HEK293 (cell line): ENCODE data around the gene SLC7A14.

Experiments used
- CTCF ChIA-PET: fragments of 350-600 bp; formaldehyde crosslinking; extraction: SDS; loops from one replicate; lab custom pipeline; 2021; ENCODE audit warnings: antibody characterized with exemption; lab: Yijun Ruan, JAX
- POLR2A ChIA-PET: fragments of 300-600 bp; formaldehyde crosslinking; extraction: SDS; loops from one replicate; lab custom pipeline; 2020; ENCODE audit warnings: antibody characterized with exemption, inconsistent platforms; lab: Yijun Ruan, JAX
- H3K27ac ChIP-seq: fragments of 200-500 bp; sonication (Bioruptor generic); 2 replicates; pipeline ENCODE4 v1.5.1; 2014; ENCODE audit warnings: low read depth, low read length, control low read depth, inconsistent platforms; ENCODE audit errors: extremely low read depth
- H3K36me3 ChIP-seq, 2 experiments: fragments of 200-500 bp in 1 of 2; sonication (Bioruptor generic) in 1 of 2; 1 replicate in 1 of 2; 2 replicates in 1 of 2; pipeline ENCODE4 v1.5.1; 2014 to 2017; ENCODE audit warnings: inconsistent platforms in 2 of 2, low read length in 2 of 2; ENCODE audit not compliant: control insufficient read depth in 2 of 2, insufficient read depth in 1 of 2
- H3K4me1 ChIP-seq: fragments of 200-500 bp; sonication (Bioruptor generic); 2 replicates; pipeline ENCODE4 v1.5.1; 2014; ENCODE audit warnings: mild to moderate bottlenecking, low read length, inconsistent platforms; ENCODE audit not compliant: control insufficient read depth, insufficient read depth
- H3K4me3 ChIP-seq: 2 replicates; pipeline ENCODE4 v1.5.1; 2011; ENCODE audit warnings: low read depth, mild to moderate bottlenecking, control low read depth, low read length, moderate library complexity
- H3K9me3 ChIP-seq: fragments of 200-500 bp; sonication (Bioruptor generic); 2 replicates; pipeline ENCODE4 v1.5.1; 2014; ENCODE audit warnings: low read depth, low read length, inconsistent platforms; ENCODE audit not compliant: control insufficient read depth, insufficient read depth
- BCL11B ChIP-seq: fragments of 450-650 bp; formaldehyde crosslinking; IDR thresholded peaks from 2 replicates; pipeline ENCODE4 v1.5.1; 2016; ENCODE audit warnings: low read depth, missing biosample characterization, missing genetic modification characterization
- EGR2 ChIP-seq: fragments of 450-650 bp; formaldehyde crosslinking; IDR thresholded peaks from 2 replicates; pipeline ENCODE4 v1.5.1; 2016; ENCODE audit warnings: low read depth, missing biosample characterization, missing genetic modification characterization
- MYNN ChIP-seq: fragments of 450-650 bp; formaldehyde crosslinking; IDR thresholded peaks from 2 replicates; pipeline ENCODE4 v1.5.1; 2016; ENCODE audit warnings: missing biosample characterization, missing genetic modification characterization, borderline replicate concordance
- MZF1 ChIP-seq: fragments of 450-650 bp; formaldehyde crosslinking; IDR thresholded peaks from 2 replicates; pipeline ENCODE4 v1.5.1; 2017; ENCODE audit warnings: missing biosample characterization, missing genetic modification characterization, borderline replicate concordance
- TRIM28 ChIP-seq: IDR thresholded peaks from 2 replicates; pipeline ENCODE4 v1.6.1; 2011; ENCODE audit warnings: low read length, control low read depth, borderline replicate concordance
- ZBTB17 ChIP-seq: fragments of 450-650 bp; formaldehyde crosslinking; IDR thresholded peaks from 2 replicates; pipeline ENCODE4 v1.5.1; 2016; ENCODE audit warnings: missing biosample characterization, missing genetic modification characterization
- ZBTB7A ChIP-seq: fragments of 450-650 bp; formaldehyde crosslinking; IDR thresholded peaks from 2 replicates; pipeline ENCODE4 v1.5.1; 2016; ENCODE audit warnings: low read depth, missing biosample characterization, missing genetic modification characterization
- ZBTB8A ChIP-seq: fragments of 450-650 bp; formaldehyde crosslinking; IDR thresholded peaks from 2 replicates; pipeline ENCODE4 v1.5.1; 2016; ENCODE audit warnings: missing biosample characterization, missing genetic modification characterization
- ZEB2 ChIP-seq: fragments of 450-650 bp; formaldehyde crosslinking; IDR thresholded peaks from 2 replicates; pipeline ENCODE4 v1.5.1; 2016; ENCODE audit warnings: missing biosample characterization, missing genetic modification characterization
- ZFHX2 ChIP-seq: fragments of 450-650 bp; formaldehyde crosslinking; conservative IDR thresholded peaks from 2 replicates; pipeline ENCODE4 v1.5.1; 2016; ENCODE audit warnings: missing biosample characterization, missing genetic modification characterization
- ZIC2 ChIP-seq: fragments of 450-650 bp; formaldehyde crosslinking; IDR thresholded peaks from 2 replicates; pipeline ENCODE4 v1.5.1; 2016; ENCODE audit warnings: missing biosample characterization, missing genetic modification characterization
- ZNF2 ChIP-seq: fragments of 450-650 bp; formaldehyde crosslinking; IDR thresholded peaks from 2 replicates; pipeline ENCODE4 v1.5.1; 2016; ENCODE audit warnings: missing biosample characterization, missing genetic modification characterization
- ZNF37A ChIP-seq: fragments of 450-650 bp; IDR thresholded peaks from 2 replicates; pipeline ENCODE4 v1.5.1; 2018; ENCODE audit warnings: missing biosample characterization, missing genetic modification characterization
- ZNF473 ChIP-seq: fragments of 450-650 bp; formaldehyde crosslinking; IDR thresholded peaks from 2 replicates; pipeline ENCODE4 v1.5.1; 2017; ENCODE audit warnings: missing biosample characterization, missing genetic modification characterization
- ZNF501 ChIP-seq: fragments of 450-650 bp; formaldehyde crosslinking; IDR thresholded peaks from 2 replicates; pipeline ENCODE4 v1.5.1; 2016; ENCODE audit warnings: missing biosample characterization, missing genetic modification characterization
- ZNF529 ChIP-seq: fragments of 450-650 bp; formaldehyde crosslinking; IDR thresholded peaks from 2 replicates; pipeline ENCODE4 v1.5.1; 2017; ENCODE audit warnings: missing genetic modification characterization, missing biosample characterization; ENCODE audit not compliant: insufficient replicate concordance
- ZNF530 ChIP-seq: fragments of 450-650 bp; formaldehyde crosslinking; IDR thresholded peaks from 2 replicates; pipeline ENCODE4 v1.5.1; 2016; ENCODE audit warnings: low read depth, missing biosample characterization, missing genetic modification characterization
- ZNF596 ChIP-seq: fragments of 450-650 bp; IDR thresholded peaks from 2 replicates; pipeline ENCODE4 v1.5.0; 2018; ENCODE audit warnings: missing biosample characterization, mild to moderate bottlenecking, missing genetic modification characterization, moderate library complexity
- ZNF600 ChIP-seq: fragments of 450-650 bp; formaldehyde crosslinking; IDR thresholded peaks from 2 replicates; pipeline ENCODE4 v1.5.1; 2016; ENCODE audit warnings: missing biosample characterization, missing genetic modification characterization
- ZNF621 ChIP-seq: fragments of 450-650 bp; formaldehyde crosslinking; IDR thresholded peaks from 2 replicates; pipeline ENCODE4 v1.5.1; 2017; ENCODE audit warnings: missing biosample characterization, missing genetic modification characterization
- ZNF792 ChIP-seq: fragments of 450-650 bp; formaldehyde crosslinking; IDR thresholded peaks from 2 replicates; pipeline ENCODE4 v1.5.1; 2016; ENCODE audit warnings: missing biosample characterization, missing genetic modification characterization
- ZXDB ChIP-seq: fragments of 450-650 bp; formaldehyde crosslinking; IDR thresholded peaks from 2 replicates; pipeline ENCODE4 v1.5.1; 2016; ENCODE audit warnings: missing biosample characterization, missing genetic modification characterization
- TF ChIP-seq, protein P1 (sequence below): fragments of 450-650 bp; formaldehyde crosslinking; IDR thresholded peaks from 2 replicates; pipeline ENCODE4 v1.5.1; 2017; ENCODE audit warnings: missing biosample characterization, missing genetic modification characterization

The SLC7A14 gene

DNA sequence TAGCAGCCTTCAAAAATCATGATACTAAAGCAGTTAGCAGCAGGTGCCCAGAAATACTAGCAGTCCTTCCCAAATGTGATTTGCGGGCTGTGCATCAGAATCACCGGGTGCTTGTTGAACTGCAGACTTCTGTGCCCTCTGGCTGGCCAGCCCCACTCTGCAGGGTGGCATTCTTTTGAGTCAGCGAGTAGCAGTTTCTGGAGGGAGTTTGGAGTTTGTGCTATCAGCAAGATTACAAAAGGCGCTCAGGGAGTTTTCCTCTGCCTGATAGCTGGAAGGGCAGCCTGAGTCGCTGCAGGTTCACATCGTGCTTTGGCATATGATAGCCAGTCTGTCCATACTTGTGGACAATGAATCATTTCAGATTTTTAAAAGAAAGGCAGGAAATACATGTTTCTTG, 109.6 kb downstream of the SLC7A14 start:
- no peaks in the 10 kb centered on the region; the same call in 1 of the 2 replicates for H3K4me1 ChIP-seq
- TF ChIP-seq ZNF529 (no peak), ZIC2 (tag by site-specific recombination) (peak; percentile 22; the same call in 1 of the 2 replicates)
- CTCF ChIA-PET, result no interaction called here
- POLR2A ChIA-PET, result no interaction called here
- H3K36me3 ChIP-seq, result no peaks in the 10 kb centered on the region
- H3K27ac ChIP-seq, result no peak overlapping the region
- H3K9me3 ChIP-seq, result no peaks in the 10 kb centered on the region
- H3K4me3 ChIP-seq, result no peak overlapping the region

DNA sequence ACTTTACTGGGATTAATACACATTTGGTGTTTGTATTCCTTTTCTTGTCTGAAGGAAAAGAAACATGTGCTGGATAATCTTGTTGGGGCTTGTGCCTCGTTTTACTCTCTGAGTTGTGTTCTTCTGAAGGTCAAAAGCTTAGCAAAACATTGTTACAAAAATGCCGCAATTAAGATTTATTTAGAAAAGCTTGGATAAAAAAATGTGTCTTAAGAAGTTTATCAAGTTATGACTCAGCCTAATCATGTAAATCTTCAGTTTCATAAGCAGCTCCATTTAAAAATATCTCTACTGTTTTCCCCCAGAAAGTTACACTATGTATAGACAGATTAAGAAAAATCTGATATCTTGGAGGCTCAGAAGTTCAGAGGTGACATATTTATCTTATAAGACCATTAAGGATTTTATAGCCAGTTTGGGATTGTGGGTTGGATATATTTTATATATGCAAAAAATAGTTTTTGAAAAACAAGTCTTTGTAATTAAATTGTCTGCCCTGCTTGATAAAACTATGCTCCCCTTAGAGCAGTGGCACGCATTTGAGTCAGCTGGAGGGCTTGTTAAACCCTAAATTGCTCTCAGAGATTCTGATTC, 110.7 kb downstream of the SLC7A14 start:
- TF ChIP-seq, protein P1, sequence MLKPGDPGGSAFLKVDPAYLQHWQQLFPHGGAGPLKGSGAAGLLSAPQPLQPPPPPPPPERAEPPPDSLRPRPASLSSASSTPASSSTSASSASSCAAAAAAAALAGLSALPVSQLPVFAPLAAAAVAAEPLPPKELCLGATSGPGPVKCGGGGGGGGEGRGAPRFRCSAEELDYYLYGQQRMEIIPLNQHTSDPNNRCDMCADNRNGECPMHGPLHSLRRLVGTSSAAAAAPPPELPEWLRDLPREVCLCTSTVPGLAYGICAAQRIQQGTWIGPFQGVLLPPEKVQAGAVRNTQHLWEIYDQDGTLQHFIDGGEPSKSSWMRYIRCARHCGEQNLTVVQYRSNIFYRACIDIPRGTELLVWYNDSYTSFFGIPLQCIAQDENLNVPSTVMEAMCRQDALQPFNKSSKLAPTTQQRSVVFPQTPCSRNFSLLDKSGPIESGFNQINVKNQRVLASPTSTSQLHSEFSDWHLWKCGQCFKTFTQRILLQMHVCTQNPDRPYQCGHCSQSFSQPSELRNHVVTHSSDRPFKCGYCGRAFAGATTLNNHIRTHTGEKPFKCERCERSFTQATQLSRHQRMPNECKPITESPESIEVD (tag by site-specific recombination), result peak; percentile 70
- TF ChIP-seq ZXDB (tag by site-specific recombination), result no peak
- peaks cover 4% of the 10 kb centered on the region for H3K4me1 ChIP-seq
- POLR2A ChIA-PET, result no interaction called here
- H3K9me3 ChIP-seq, result no peaks in the 10 kb centered on the region
- no peaks in the 10 kb centered on the region for H3K36me3 ChIP-seq
- H3K27ac ChIP-seq, result no peak overlapping the region
- CTCF ChIA-PET, result interaction anchor here (1.6 kb wide), 1 partner anchor 8 kb away, joined by 6 read pairs; no protein-coding TSS in a partner anchor
- no peak overlapping the region for H3K4me3 ChIP-seq

DNA sequence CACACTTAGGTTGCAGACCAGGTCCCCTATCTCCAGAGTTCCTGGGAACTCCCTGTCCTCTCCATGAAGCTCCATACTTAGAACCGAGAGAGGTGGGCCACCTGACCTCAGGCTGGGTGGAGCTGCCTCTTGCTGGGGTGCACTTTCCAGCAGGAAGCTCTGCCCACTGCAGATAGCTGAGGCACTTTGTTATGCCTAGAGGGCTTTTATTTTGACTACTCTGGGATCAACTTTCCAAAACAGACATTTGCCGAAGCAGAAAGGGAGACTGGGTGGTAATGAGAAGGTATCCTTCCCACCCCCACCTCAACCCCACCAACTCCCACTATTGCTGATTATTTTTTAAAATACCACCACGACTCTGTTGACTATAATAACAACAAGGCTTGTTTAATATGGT, 112.5 kb downstream of the SLC7A14 start:
- Histone ChIP-seq H3K9me3 (no peaks in the 10 kb centered on the region), H3K36me3 (no peaks in the 10 kb centered on the region), H3K27ac (no peak overlapping the region), H3K4me3 (no peak overlapping the region), H3K4me1 (peaks cover 16% of the 10 kb centered on the region)
- POLR2A ChIA-PET, result interaction anchor here (0.6 kb wide), 1 partner anchor 8 kb away, joined by 5 read pairs; no protein-coding TSS in a partner anchor
- CTCF ChIA-PET, result no interaction called here
- TF ChIP-seq ZBTB17 (tag by site-specific recombination) (peak; percentile 49; the same call in 1 of the 2 replicates), ZNF37A (tag by site-specific recombination) (no peak), BCL11B (tag by site-specific recombination) (no peak), MYNN (tag by site-specific recombination) (peak; percentile 92), ZBTB8A (tag by site-specific recombination) (no peak), ZEB2 (tag by site-specific recombination) (no peak), ZNF600 (tag by site-specific recombination) (0 out of 2 replicates have a peak, but pooled peaks have one; percentile 39), ZFHX2 (tag by site-specific recombination) (peak; percentile 53), MZF1 (tag by site-specific recombination) (no peak), ZNF621 (tag by site-specific recombination) (no peak), EGR2 (peak; percentile 75), ZNF2 (tag by site-specific recombination) (no peak), ZBTB7A (tag by site-specific recombination) (no peak), ZNF530 (tag by site-specific recombination) (no peak), ZNF596 (tag by site-specific recombination) (no peak), ZNF792 (tag by site-specific recombination) (no peak), ZNF473 (tag by site-specific recombination) (no peak), ZNF501 (tag by site-specific recombination) (no peak), TRIM28 (no peak)
